Smooth muscle cell (in vitro differentiated cells): ENCODE measurements around the gene GNRHR. TPM values are rescaled to one million over a fixed set of nuclear protein-coding genes. Genes with fewer than 3 reads are reported as not detected.

Experiments used
- DNase-seq: peaks from one replicate; lab custom pipeline; 2025; ENCODE audit not compliant: unreplicated experiment; lab: John Stamatoyannopoulos, UW
- H2AFZ ChIP-seq: fragments of 200-600 bp; sonication (generic); 2 replicates; pipeline ENCODE4 v1.6.0; 2016; ENCODE audit warnings: antibody characterized with exemption, low read depth, mild to moderate bottlenecking
- H3F3A ChIP-seq: fragments of 200-600 bp; sonication (generic); 2 replicates; pipeline ENCODE4 v1.6.0; 2017; ENCODE audit warnings: antibody characterized with exemption, low read depth
- H3K27ac ChIP-seq: fragments of 200-600 bp; sonication (generic); 2 replicates; pipeline ENCODE4 v1.5.1; 2016; ENCODE audit warnings: low read depth, mild to moderate bottlenecking
- H3K27me3 ChIP-seq: fragments of 200-600 bp; sonication (generic); 2 replicates; pipeline ENCODE4 v1.6.1; 2016; ENCODE audit warnings: low read depth, mild to moderate bottlenecking
- H3K36me3 ChIP-seq: fragments of 200-600 bp; sonication (generic); 2 replicates; pipeline ENCODE4 v1.5.1; 2016; ENCODE audit warnings: low read depth
- H3K4me1 ChIP-seq: fragments of 200-600 bp; sonication (generic); 2 replicates; pipeline ENCODE4 v1.5.1; 2016; ENCODE audit warnings: low read depth
- H3K4me2 ChIP-seq: fragments of 200-600 bp; sonication (generic); 2 replicates; pipeline ENCODE4 v1.6.0; 2016; ENCODE audit warnings: mild to moderate bottlenecking
- H3K4me3 ChIP-seq: fragments of 200-600 bp; sonication (generic); 2 replicates; pipeline ENCODE4 v1.5.1; 2016; ENCODE audit warnings: mild to moderate bottlenecking
- H3K79me2 ChIP-seq: fragments of 200-600 bp; sonication (generic); 2 replicates; pipeline ENCODE4 v1.6.0; 2016; ENCODE audit warnings: low read depth, mild to moderate bottlenecking
- H3K9ac ChIP-seq: fragments of 200-600 bp; sonication (generic); 2 replicates; pipeline ENCODE4 v1.6.0; 2016; ENCODE audit warnings: low read depth
- H3K9me3 ChIP-seq: fragments of 200-600 bp; sonication (generic); replicated peaks from 2 replicates; pipeline ENCODE4 v1.5.1; 2016; ENCODE audit warnings: low read depth
- H4K20me1 ChIP-seq: fragments of 200-600 bp; sonication (generic); 2 replicates; pipeline ENCODE4 v1.6.0; 2016; ENCODE audit warnings: low read depth
- CTCF ChIP-seq: fragments of 200-600 bp; sonication (generic); IDR thresholded peaks from 2 replicates; pipeline ENCODE4 v1.5.1; 2017; ENCODE audit warnings: borderline replicate concordance, mild to moderate bottlenecking, antibody characterized with exemption; ENCODE audit not compliant: insufficient read depth, poor library complexity, severe bottlenecking
- WGBS: methylation state at CpG from one replicate; pipeline ENCODE4 v1.1.7; 2016; ENCODE audit warnings: low lambda C conversion rate; 5-methylcytosine and 5-hydroxymethylcytosine counted together
- polyA plus RNA-seq: library from polyadenylated mRNA; unstranded; fragments of >200 nt; fragmentation: Nextera tagmentation; extraction: Ambion mirVana; gene quantifications from 2 replicates; pipeline ENCODE4 v1.2.1, GENCODE V29; 2016
- total RNA-seq: library from RNA; depleted of rRNA; stranded (reverse); fragments of >200 nt; gene quantifications from 2 replicates; pipeline ENCODE4 v1.2.3, GENCODE V29; 2014

Gene GNRHR
- total and polyA plus RNA-seq, 2 experiments from 2014 or later: 0.27 TPM; not detected in 1

GRCh38 chr4:67704843-67705242, 49.3 kb downstream of the GNRHR start:
- H4K20me1 ChIP-seq: no peaks in the 10 kb centered on the region
- no peaks in the 10 kb centered on the region for H3K36me3 ChIP-seq
- H3K4me3 ChIP-seq: no peak overlapping the region
- no peaks in the 10 kb centered on the region for H3K27me3 ChIP-seq
- H3K4me2 ChIP-seq: no peak overlapping the region
- no peak for DNase-seq
- H2AFZ ChIP-seq: no peak overlapping the region
- no peak for TF ChIP-seq CTCF
- H3K9ac ChIP-seq: no peak overlapping the region
- peaks cover 66% of the 10 kb centered on the region for H3K79me2 ChIP-seq
- H3K27ac ChIP-seq: no peak overlapping the region
- H3K4me1 ChIP-seq: peaks cover 15% of the 10 kb centered on the region
- H3F3A ChIP-seq: no peaks in the 10 kb centered on the region
- 98% methylated on average over 2 of the region's 2 CpGs for WGBS
- H3K9me3 ChIP-seq: no peaks in the 10 kb centered on the region

DNA sequence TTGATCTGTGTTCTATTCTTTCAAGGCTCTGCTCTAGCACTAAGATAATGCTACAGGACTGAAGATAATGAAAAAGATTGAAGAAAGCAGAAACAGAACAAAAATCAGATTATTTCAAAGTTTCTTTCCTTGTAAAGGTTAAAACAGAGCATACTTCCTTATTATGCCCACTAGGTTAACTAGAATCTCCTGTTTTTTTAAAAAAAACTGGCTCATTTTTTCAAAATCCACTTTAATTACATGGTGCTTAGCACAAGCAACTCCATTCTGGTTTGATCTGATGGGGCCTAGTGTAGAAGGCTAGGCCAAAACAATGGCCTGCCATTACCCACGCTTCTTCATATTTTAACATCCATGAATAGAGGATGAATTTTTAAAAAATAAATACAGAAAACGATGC, 52.0 kb downstream of the GNRHR start:
- TF ChIP-seq CTCF: no peak
- Histone ChIP-seq H2AFZ (peak overlapping the region; percentile 71), H3K27ac (peak overlapping the region; percentile 83), H3K4me1 (peaks cover 25% of the 10 kb centered on the region), H3K36me3 (no peaks in the 10 kb centered on the region), H3K27me3 (no peaks in the 10 kb centered on the region), H3K9ac (no peak overlapping the region), H3F3A (no peaks in the 10 kb centered on the region), H3K4me2 (peak overlapping the region; percentile 97), H3K4me3 (peak overlapping the region; percentile 94), H3K9me3 (no peaks in the 10 kb centered on the region), H4K20me1 (peaks cover 12% of the 10 kb centered on the region), H3K79me2 (peaks cover 68% of the 10 kb centered on the region)
- no peak for DNase-seq
- WGBS: 98% methylated on average over 2 of the region's 2 CpGs

GRCh38 chr4:67701517-67701850, 52.7 kb downstream of the GNRHR start:
- no peaks in the 10 kb centered on the region for H3F3A ChIP-seq
- H3K36me3 ChIP-seq: no peaks in the 10 kb centered on the region
- peaks cover 15% of the 10 kb centered on the region for H4K20me1 ChIP-seq
- H3K9ac ChIP-seq: peak overlapping the region; percentile 53
- H3K27me3 ChIP-seq: no peaks in the 10 kb centered on the region
- peak overlapping the region; percentile 83 for H3K27ac ChIP-seq
- H2AFZ ChIP-seq: peak overlapping the region; percentile 71
- no peaks in the 10 kb centered on the region for H3K9me3 ChIP-seq
- TF ChIP-seq CTCF: no peak
- WGBS: 13% methylated on average over 4 of the region's 4 CpGs
- H3K4me2 ChIP-seq: peak overlapping the region; percentile 97
- peaks cover 68% of the 10 kb centered on the region for H3K79me2 ChIP-seq
- DNase-seq: no peak
- H3K4me1 ChIP-seq: peaks cover 25% of the 10 kb centered on the region
- peak overlapping the region; percentile 94 for H3K4me3 ChIP-seq

- H3K4me3 ChIP-seq: peak within 1 kb of the TSS; percentile 94
- peak within 1 kb of the TSS; percentile 97 for H3K9ac ChIP-seq
- peaks cover 15% of the 10 kb centered on the region for H4K20me1 ChIP-seq
- no peaks in the 10 kb centered on the region for H3F3A ChIP-seq
- under 1% methylated on average over 41 of the region's 57 CpGs for WGBS
- peak; percentile 83 for DNase-seq
- peaks cover 68% of the 10 kb centered on the region for H3K79me2 ChIP-seq
- peak within 1 kb of the TSS; percentile 97 for H3K4me2 ChIP-seq
- peak within 1 kb of the TSS; percentile 71 for H2AFZ ChIP-seq
- peak within 1 kb of the TSS; percentile 83 for H3K27ac ChIP-seq
- no peaks in the 10 kb centered on the region for H3K27me3 ChIP-seq
- no peaks in the 10 kb centered on the region for H3K9me3 ChIP-seq
- no peaks in the 10 kb centered on the region for H3K36me3 ChIP-seq
- peaks cover 25% of the 10 kb centered on the region for H3K4me1 ChIP-seq
- TF ChIP-seq CTCF: peak; percentile 39
These were observed 53.3 kb downstream of the GNRHR start, which contains the start of gene UBA6 for GRCh38 chr4:67700738-67701516. TSS of gene UBA6 (minus strand) at chr4:67701155. CDS start at chr4:67701119, 36 bp downstream.
